Endodermal cell (in vitro differentiated cells): ENCODE measurements around the gene RRM2. TPM values are rescaled to one million over a fixed set of nuclear protein-coding genes. Genes with fewer than 3 reads are reported as not detected.

Experiments
- DNase-seq: peaks from one replicate; pipeline ENCODE4 v3.0.0-alpha.2; 2017
- H3K27ac ChIP-seq: 2 replicates; pipeline ENCODE4 v1.5.1; 2013; ENCODE audit warnings: mild to moderate bottlenecking, low read depth, low read length, moderate library complexity
- H3K27me3 ChIP-seq: 2 replicates; pipeline ENCODE4 v1.6.1; 2013; ENCODE audit warnings: mild to moderate bottlenecking, low read length, moderate library complexity; ENCODE audit not compliant: insufficient read depth, control insufficient read depth, poor library complexity, severe bottlenecking
- H3K36me3 ChIP-seq: 2 replicates; pipeline ENCODE4 v1.7.0; 2013; ENCODE audit warnings: mild to moderate bottlenecking, low read length, moderate library complexity; ENCODE audit not compliant: control insufficient read depth, insufficient read depth
- H3K4me1 ChIP-seq: one replicate; pipeline ENCODE4 v1.7.0; 2013; ENCODE audit warnings: low read length; ENCODE audit not compliant: control insufficient read depth, insufficient read depth
- H3K4me3 ChIP-seq: 2 replicates; pipeline ENCODE4 v1.5.1; 2013; ENCODE audit warnings: mild to moderate bottlenecking, low read length, moderate library complexity
- H3K9ac ChIP-seq: 2 replicates; pipeline ENCODE4 v1.6.1; 2013; ENCODE audit warnings: mild to moderate bottlenecking, low read length, moderate library complexity; ENCODE audit not compliant: poor library complexity, severe bottlenecking; ENCODE audit errors: extremely low read depth
- H3K9me3 ChIP-seq: 2 replicates; pipeline ENCODE4 v1.6.1; 2013; ENCODE audit warnings: mild to moderate bottlenecking, low read length, moderate library complexity; ENCODE audit not compliant: control insufficient read depth
- H3K27ac Mint-ChIP-seq: 2 replicates; pipeline ENCODE4 v1.8.0; 2020; ENCODE audit warnings: mixed read lengths
- H3K27me3 Mint-ChIP-seq: 2 replicates; pipeline ENCODE4 v1.8.0; 2021; ENCODE audit warnings: mild to moderate bottlenecking, mixed read lengths; ENCODE audit not compliant: insufficient read depth
- H3K36me3 Mint-ChIP-seq: 2 replicates; pipeline ENCODE4 v1.8.0; 2020; ENCODE audit warnings: low read depth, mixed read lengths
- H3K4me1 Mint-ChIP-seq: 2 replicates; pipeline ENCODE4 v1.8.0; 2020; ENCODE audit warnings: mixed read lengths
- H3K4me3 Mint-ChIP-seq: 2 replicates; pipeline ENCODE4 v1.8.0; 2020; ENCODE audit warnings: mild to moderate bottlenecking, moderate library complexity, mixed read lengths
- H3K9me3 Mint-ChIP-seq: 2 replicates; pipeline ENCODE4 v1.8.0; 2020; ENCODE audit warnings: mild to moderate bottlenecking, mixed read lengths
- WGBS, 2 experiments: methylation state at CpG; one replicate each; pipeline versions ENCODE4 v1.1.5 to v1.1.7; 2013; ENCODE audit warnings: missing lambda C conversion rate in 2 of 2, mixed read lengths in 1 of 2; ENCODE audit not compliant: insufficient coverage in 1 of 2, insufficient read length in 1 of 2; 5-methylcytosine and 5-hydroxymethylcytosine counted together
- total RNA-seq, 2 donors: library from RNA; stranded (reverse); fragmentation: NEBNext Ultra II Directional in 1 of 2; extraction: Animal tissue kit (Norgen Biotek cat#: 25700) in 1 of 2; gene quantifications; 2 replicates in 1 of 2; 3 replicates in 1 of 2; pipeline ENCODE4 v1.2.1, GENCODE V29; 2021
- TF ChIP-seq, protein P1 (sequence below): fragments of 200-600 bp; sonication (generic); conservative IDR thresholded peaks from 2 replicates; pipeline ENCODE4 v1.5.0; 2021; ENCODE audit warnings: antibody characterized with exemption, mild to moderate bottlenecking

RRM2 gene
- total RNA-seq, 2 donors from 2014 or later = 142 to 157 TPM

DNA sequence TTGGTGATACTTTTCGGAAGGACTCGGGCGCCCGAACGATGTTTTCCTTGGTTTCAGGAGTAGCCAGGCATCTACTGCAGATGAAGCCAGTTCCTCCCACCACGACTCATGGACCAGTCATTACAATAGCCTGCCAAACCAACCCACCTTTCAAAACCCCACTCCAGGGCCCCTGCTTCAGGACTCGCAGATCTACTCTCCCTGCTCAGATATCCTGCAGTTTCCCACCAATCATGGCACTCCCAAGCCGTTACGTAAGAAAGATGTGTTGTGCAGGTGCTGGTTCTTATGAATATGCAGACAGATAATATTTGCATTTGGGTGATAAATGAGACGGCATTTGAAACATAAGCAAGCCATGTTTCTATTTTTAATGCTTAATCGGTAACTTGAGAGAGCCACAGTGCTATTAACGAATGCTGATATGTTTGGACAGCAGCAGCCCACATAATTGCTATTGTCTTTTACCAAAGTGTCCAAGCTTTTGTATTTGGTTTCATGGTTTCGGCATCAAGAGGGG lies 38.8 kb upstream of the RRM2 start:
- DNase-seq = no peak
- H3K4me3 Mint-ChIP-seq = no peak overlapping the region
- Histone ChIP-seq H3K9ac (no peak overlapping the region), H3K9me3 (no peaks in the 10 kb centered on the region), H3K4me1 (no peaks in the 10 kb centered on the region), H3K4me3 (no peak overlapping the region), H3K27me3 (peaks cover 59% of the 10 kb centered on the region), H3K36me3 (no peaks in the 10 kb centered on the region), H3K27ac (no peak overlapping the region)
- no peak overlapping the region for H3K27ac Mint-ChIP-seq
- WGBS, 2 experiments = 85 to 89% methylated on average over 12 to 13 of the region's 13 CpGs
- no peaks in the 10 kb centered on the region for H3K9me3 Mint-ChIP-seq
- H3K27me3 Mint-ChIP-seq = peaks cover 47% of the 10 kb centered on the region
- H3K36me3 Mint-ChIP-seq = no peaks in the 10 kb centered on the region
- peaks cover 3% of the 10 kb centered on the region for H3K4me1 Mint-ChIP-seq
- TF ChIP-seq, protein P1, sequence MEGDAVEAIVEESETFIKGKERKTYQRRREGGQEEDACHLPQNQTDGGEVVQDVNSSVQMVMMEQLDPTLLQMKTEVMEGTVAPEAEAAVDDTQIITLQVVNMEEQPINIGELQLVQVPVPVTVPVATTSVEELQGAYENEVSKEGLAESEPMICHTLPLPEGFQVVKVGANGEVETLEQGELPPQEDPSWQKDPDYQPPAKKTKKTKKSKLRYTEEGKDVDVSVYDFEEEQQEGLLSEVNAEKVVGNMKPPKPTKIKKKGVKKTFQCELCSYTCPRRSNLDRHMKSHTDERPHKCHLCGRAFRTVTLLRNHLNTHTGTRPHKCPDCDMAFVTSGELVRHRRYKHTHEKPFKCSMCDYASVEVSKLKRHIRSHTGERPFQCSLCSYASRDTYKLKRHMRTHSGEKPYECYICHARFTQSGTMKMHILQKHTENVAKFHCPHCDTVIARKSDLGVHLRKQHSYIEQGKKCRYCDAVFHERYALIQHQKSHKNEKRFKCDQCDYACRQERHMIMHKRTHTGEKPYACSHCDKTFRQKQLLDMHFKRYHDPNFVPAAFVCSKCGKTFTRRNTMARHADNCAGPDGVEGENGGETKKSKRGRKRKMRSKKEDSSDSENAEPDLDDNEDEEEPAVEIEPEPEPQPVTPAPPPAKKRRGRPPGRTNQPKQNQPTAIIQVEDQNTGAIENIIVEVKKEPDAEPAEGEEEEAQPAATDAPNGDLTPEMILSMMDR = no peak

DNA sequence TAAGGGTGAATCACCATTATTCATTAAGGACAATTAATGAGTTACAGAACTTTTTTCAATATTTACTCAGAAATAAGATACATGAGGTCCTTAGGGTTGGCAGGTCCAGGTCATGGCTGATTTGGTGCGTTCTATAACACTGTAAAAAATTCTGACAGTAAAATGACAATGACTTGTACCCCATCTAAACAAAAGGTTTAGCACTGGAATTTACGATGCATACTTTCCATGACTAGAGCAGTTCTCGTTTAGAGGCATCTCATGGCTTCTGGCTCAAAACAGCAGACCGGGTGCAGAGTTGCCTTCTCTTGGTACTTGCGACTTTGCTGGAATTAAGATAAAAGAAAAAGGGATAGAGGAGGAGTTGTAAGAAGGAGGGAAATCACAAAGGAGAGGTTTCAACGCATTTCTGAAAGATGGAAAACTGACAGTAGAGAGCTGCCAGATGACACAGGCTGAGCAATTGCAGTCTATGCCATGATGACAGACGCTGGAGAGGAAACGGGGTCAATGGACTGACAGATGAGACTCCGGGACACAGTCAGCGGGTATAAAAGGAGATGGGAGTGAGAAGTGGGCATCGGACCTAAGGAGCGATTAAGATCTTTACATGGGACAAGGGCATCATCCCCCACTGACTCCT lies 38.2 kb upstream of the RRM2 start:
- peaks cover 41% of the 10 kb centered on the region for H3K27me3 Mint-ChIP-seq
- no peaks in the 10 kb centered on the region for H3K9me3 ChIP-seq
- peaks cover 53% of the 10 kb centered on the region for H3K27me3 ChIP-seq
- H3K4me1 ChIP-seq = no peaks in the 10 kb centered on the region
- no peaks in the 10 kb centered on the region for H3K36me3 ChIP-seq
- no peak overlapping the region for H3K27ac Mint-ChIP-seq
- no peaks in the 10 kb centered on the region for H3K4me1 Mint-ChIP-seq
- H3K9ac ChIP-seq = no peak overlapping the region
- no peak overlapping the region for H3K27ac ChIP-seq
- no peak for DNase-seq
- no peak overlapping the region for H3K4me3 Mint-ChIP-seq
- no peaks in the 10 kb centered on the region for H3K9me3 Mint-ChIP-seq
- H3K36me3 Mint-ChIP-seq = no peaks in the 10 kb centered on the region
- TF ChIP-seq, protein P1 = no peak
- WGBS, 2 experiments = 89 to 91% methylated on average over 10 to 12 of the region's 12 CpGs
- no peak overlapping the region for H3K4me3 ChIP-seq

DNA sequence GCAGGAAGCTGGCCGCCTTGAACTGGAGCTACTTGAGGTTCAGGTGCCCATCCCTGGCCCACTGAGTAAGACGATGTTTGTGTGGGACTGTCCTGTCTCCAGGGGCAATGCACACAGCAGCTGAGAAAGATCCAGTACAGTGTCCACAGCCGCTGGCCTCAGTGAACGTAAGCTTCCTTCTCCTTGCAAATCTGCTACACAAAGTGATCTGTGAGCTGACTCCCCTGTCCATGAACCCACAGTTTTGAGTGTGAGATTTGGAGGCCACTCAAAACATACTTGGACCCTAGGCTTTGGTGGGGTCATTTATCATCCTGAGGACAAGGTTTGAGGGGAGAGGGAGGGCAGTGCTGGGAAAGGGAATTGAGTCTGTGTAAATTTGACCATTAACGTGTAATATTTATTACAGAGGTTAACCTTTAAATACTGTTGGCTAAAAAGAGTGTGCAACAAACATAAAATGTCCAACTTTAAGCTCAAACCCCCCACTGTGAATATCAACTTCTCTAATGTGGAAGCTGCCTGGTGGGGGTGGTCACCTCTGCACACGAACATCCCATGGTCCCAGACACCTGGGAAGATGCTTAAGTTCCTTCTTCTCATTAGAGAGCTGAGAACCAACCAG lies 37.4 kb upstream of the RRM2 start:
- H3K36me3 Mint-ChIP-seq = no peaks in the 10 kb centered on the region
- Histone ChIP-seq H3K4me3 (no peak overlapping the region), H3K9ac (no peak overlapping the region), H3K27ac (no peak overlapping the region), H3K36me3 (no peaks in the 10 kb centered on the region), H3K27me3 (peaks cover 48% of the 10 kb centered on the region), H3K4me1 (no peaks in the 10 kb centered on the region), H3K9me3 (no peaks in the 10 kb centered on the region)
- no peak for DNase-seq
- TF ChIP-seq, protein P1 = no peak
- H3K9me3 Mint-ChIP-seq = no peaks in the 10 kb centered on the region
- H3K27ac Mint-ChIP-seq = no peak overlapping the region
- no peaks in the 10 kb centered on the region for H3K4me1 Mint-ChIP-seq
- no peak overlapping the region for H3K4me3 Mint-ChIP-seq
- 71 to 75% methylated on average over 4 to 5 of the region's 6 CpGs for WGBS, 2 experiments
- peaks cover 41% of the 10 kb centered on the region for H3K27me3 Mint-ChIP-seq
